GM21717 (cell line): ENCODE results near the gene RNF181.
"Not testable (repeated sequence)": the region's sequence is repeated elsewhere in the genome, so short reads cannot be mapped to it uniquely, and the experiment has no call there.

Source experiments
- ATAC-seq: cut with Tn5 transposase; IDR thresholded peaks from one replicate; pipeline ENCODE4 v1.9.1; 2021; ENCODE audit warnings: mild to moderate bottlenecking, moderate library complexity; ENCODE audit not compliant: unreplicated experiment

The RNF181 gene

DNA sequence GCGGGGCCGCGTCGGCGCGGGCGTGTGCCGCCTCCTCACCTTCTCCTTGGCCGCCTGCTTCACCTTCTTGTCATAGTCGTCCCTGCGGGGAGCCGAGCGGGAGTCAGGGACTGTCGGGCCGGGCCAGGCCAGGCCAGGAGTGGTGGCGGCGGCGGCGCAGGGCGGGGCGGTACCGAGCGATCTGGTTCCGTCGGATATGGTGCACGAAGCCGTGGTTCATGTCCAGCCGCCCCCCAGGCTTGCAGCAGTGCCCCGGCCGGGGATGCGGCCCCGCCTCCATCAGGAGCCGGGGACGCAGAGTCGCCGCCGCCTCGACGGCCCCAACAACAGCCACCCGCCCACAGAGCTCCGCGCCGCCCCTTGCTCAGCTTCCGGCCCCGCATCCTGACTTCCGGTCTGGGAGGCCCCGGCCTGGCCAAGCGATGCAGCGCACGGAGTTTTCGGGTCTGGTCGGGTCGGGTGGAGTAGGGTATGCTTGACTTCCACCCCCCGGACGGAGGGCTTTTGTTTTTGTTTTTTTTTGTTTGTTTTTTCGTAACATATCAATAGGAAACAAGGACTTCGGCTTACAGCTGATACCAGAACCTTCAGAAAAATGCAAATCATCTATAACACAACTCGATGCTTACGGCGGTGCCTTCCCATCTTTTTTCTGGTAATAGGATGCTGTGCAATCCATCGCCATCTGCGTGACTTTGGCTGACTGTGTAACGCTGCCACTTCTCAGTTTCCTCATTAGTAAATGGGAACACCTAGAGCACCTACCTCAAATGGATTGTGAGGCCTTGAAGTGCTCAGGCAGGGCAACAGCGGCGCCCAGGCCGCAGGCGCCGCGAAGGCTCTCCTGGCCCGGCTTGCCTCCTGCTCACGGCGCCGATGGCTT lies 16.4 kb downstream of the RNF181 start, which contains the start of gene C2orf68:
C2orf68 (minus strand) TSS at position 362 of the 883 bp plus-strand sequence; CDS start at position 280, 82 bp downstream.
- peak; percentile 79 for ATAC-seq

DNA sequence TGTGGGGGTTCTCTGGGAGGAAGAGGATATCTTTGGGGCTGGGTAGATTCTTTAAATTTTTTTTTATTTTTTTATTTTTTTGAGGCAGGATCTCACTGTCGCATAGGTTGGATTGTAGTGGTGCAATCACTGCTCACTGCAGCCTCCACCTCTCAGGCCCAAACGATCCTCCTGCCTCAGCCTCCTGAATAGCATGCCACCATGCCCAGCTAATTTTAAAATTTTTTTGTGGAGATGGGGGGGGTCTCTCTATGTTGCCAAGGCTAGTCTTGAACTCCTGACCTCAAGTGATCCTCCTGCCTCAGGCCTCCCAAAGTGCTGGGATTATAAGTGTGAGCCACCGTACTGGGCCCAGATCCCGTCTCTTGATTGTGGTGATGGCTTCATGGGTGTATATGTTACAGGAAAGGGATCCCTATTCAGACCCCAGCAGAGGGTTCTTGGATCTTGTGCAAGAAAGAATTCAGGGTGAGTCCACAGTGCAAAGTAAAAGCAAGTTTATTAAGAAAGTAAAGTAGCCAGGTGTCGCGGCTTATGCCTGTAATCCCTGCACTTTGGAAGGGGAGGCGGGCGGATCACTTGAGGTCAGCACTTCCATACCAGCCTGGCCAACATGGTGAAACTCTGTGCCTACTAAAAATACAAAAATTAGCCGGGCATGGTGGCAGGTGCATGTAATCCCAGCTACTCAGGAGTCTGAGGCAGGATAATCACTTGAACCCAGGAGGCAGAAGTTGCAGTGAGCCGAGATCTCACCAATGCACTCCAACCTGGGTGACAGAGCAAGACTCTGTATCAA lies 18.4 kb downstream of the RNF181 start:
- no peak for ATAC-seq

DNA sequence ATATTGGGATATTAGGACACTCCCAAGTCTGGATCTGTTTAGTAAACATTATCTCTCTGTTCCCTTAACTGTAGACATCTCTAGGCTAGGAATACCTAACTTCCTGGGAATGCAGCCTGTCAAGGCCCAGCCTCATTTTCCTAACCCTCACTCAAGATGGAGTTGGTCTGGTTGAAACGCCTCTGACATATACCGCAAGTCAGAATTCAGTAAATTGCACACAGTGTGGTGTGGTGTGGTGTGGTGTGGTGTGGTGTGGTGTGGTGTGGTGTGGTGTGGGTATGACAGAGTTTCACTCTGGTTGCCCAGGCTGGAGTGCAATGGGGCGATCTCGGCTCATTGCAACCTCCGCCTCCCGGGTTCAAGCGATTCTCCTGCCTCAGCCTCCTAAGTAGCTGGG lies 19.2 kb downstream of the RNF181 start:
- not testable (repeated sequence) for ATAC-seq

DNA sequence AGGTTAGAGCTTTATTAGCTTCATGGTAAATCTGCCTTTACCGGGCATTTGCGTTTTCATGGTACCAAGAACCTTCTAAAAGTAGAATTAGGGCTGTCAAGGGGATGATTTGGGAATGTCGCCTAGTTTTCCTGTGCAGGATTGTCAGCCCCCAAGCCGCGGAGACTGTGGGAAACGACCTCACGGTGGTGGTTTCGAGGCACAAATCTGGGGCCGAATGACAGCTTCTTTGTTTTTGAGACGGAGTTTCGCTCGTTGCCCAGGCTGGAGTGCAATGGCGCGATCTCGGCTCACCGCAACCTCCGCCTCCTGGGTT lies 19.8 kb downstream of the RNF181 start:
- ATAC-seq: no peak

DNA sequence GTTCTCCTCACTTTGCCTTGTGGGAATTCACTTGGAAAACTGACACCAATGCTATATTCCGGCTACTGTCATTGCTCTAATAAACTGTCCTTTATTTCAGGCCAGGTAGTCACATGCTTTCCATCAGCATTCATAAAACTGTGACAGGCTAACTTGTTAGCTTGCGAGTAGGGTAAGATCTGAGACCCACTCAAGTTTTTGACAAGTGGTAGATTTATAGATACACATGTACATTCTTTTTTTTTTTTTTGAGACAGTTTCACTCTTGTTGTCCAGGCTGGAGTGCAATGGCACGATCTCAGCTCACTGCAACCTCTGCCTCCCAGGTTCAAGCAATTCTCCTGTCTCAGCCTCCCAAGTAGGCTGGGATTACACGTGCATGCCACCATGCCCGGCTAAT lies 22.2 kb downstream of the RNF181 start:
- ATAC-seq: not testable (repeated sequence)

DNA sequence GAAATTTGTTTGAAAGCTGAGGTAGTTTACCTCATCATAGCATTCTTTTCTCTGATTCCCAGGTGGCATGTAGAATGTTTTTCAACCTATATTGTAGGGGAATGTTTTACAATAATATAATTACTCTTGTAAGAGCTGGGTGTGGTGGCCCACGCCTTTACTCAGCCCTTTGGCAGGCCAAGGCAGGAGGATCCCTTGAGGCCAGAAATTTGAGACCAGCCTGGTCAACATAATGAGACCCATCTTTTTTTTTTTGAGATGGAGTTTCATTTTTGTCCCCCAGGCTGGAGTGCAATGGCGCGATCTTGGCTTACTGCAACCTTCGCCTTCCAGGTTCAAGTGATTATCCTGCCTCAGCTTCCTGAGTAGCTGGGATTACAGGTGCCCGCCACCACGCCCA lies 24.1 kb downstream of the RNF181 start:
- no peak for ATAC-seq

DNA sequence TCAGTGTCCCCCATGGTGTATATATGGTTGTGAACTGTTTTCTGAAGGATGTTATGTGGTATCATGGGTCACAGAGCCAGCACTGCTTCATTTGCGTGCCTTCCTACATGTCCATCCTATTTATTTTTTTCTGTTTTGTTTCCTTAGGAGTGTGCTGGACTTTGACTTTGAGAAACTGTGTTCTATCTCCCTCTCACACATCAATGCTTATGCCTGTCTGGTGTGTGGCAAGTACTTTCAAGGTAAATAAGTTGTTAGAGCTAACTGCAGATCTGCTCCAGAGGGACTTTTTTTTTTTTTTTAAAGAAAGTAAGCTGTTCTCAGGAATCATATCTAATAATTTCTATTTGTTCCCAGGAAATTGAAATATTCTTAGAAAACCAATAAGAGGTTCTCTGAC lies 25.8 kb downstream of the RNF181 start:
- no peak for ATAC-seq

DNA sequence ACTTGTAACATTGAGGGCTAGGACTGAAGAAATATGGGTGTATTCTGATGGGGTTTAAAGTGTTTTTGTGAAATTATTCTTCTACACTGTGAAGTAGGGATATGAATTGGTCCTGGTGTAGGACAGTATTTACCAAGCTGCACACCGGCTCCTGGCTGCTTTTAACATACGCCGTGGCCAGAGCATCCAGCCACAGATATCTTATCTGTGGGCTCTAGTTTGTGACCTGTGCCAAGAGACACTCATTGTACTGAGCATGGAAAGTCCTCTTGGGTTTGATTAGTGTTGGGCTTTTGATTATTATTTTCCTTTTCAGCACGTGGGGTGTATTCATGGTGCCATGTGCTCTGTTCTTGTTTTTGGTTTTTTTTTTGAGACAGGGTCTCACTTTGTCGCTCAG lies 28.4 kb downstream of the RNF181 start:
- no peak for ATAC-seq

DNA sequence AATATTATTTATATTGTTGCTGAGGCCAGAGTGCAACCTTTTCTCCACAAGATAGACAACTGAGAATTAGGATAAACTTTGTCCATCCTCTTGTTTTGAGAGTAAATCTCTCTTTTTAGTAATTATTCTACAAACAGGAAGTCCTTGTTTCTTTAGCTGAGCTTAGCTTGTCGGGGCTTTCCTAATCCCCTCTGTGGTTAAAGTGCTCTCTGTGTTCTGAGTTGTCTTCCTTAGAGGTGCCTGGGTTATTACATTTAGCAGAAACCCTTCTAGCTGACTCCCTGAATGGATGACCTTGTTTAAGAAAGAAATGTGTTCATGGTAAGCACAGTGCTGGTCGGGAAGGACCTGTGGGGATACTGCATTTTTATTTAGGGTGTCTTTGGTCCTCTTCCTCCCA lies 33.1 kb downstream of the RNF181 start:
- no peak for ATAC-seq

DNA sequence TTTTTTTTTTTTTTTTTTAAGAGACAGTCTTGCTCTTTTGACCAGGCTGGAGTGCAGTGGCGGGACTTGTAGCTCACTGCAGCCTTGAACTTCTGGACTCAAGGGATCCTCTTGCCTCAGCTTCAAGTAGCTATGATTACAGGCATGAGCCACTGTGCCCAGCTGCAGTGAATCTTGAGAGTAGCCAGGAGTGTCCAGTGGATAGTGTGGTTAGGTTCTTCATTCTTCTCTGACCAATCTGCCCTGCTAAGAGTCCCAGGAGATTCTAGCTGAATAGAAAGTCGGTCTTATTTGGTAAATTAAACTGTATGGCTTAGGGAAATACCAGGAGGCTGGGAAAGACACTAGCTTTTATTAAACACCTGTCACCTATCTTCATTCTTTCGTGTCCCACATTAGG lies 35.8 kb downstream of the RNF181 start:
- ATAC-seq: no peak

DNA sequence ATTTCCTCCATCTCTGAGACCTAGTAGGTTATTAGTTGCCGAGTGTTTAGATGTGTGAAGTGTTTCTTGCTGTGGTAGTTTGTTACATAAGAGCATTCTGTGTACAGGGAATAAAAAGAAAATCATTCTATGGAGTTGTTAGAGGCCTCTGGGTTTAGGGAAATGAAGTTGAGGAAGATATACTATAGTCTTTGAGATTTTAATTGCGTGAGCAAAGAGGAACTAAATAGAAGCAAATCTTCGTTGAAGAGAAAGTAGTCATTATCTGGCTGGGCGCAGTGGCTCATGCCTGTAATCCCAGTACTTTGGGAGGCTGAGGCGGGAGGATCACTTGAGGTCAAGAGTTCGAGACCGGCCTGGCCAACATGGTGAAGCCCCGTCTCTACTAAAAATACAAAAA lies 39.5 kb downstream of the RNF181 start:
- no peak for ATAC-seq

DNA sequence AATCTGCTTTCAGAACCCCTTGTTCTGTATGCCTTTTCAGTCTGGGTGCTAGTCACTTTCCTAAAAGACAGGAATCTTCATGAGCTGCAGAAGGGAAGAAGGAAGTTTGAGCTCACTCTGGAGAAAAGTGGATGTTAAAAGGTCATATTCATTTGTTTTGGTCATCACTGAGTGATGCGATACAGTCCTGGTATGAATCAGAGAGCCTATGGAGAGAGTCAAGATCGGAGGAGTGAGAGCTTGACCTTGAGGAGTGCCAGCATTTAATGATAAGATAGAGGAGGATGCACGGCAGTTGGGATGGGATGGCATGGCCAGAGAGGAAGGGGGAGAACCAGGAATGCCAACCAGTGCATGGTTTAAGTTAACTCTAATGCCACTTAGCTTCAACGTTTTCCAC lies 40.1 kb downstream of the RNF181 start:
- ATAC-seq: no peak

DNA sequence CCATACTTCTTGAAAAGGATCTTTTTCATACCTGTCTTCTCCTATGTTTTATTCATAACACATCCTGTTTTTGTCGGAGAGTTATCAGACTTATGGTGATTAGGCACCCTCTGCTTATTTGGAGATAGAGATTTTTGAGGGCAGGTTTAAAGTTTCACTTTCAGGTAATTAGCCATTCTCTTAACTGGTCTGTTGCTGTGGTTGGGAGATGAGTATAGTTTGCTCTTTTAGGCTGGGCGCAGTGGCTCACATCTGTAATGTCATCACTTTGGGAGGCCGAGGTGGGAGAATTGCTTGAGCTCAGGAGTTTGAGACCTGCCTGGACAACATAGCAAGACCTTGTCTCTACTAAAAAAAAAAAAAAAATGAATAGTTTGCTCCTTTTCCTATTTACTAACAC lies 47.2 kb downstream of the RNF181 start:
- no peak for ATAC-seq

DNA sequence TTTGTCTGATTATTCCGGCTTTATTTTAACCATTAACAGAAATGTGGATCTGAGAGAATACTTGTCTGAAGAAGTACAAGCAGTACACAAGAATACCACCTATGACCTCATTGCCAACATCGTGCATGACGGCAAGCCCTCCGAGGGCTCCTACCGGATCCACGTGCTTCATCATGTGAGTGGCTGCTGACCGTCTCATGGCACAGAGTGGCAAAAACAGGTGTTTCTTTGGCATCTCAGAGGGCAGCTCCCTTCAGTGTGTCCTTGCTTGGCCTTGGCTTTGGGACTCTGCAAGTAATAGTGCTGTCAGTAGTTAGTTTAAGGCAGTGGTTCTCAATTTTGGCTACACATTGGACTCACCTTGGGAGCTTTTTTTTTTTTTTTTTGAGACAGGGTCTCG lies 49.4 kb downstream of the RNF181 start:
- no peak for ATAC-seq

DNA sequence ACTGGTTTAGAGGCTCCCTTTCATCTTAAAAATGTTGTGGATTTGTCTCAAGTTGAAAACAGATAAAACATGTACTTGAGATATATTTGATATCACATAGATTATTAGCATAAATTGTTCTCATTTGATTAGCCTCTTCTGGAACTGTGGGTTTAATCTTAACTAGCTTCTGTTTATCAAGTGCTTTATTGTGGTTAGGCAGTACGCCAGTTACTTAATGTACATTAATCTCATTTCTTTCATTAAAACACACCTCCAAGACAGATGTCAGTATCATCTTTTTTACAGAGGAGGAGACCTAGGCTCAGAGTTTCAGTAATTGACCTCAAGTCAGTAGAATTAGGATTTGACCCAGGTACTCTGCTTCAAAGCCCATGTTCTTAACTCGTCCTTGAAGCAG lies 50.6 kb downstream of the RNF181 start:
- no peak for ATAC-seq
